ENCODE measurements around the gene PKHD1.

Gene PKHD1

GRCh38 chr6:51675020-51675921, 412.1 kb downstream of the PKHD1 start:
- ATAC-seq (replicated peaks), result no peak
- H3K27ac Mint-ChIP-seq, result no peak overlapping the region
- DNase-seq, result no peak
- no peaks in the 10 kb centered on the region for H3K36me3 Mint-ChIP-seq
- H3K9me3 Mint-ChIP-seq, result peaks cover 3 to 4% of the 10 kb centered on the region in 2 donors
- no peaks in the 10 kb centered on the region for H3K4me1 Mint-ChIP-seq
- H3K4me3 Mint-ChIP-seq, result no peak overlapping the region
- peaks cover 3 to 5% of the 10 kb centered on the region in 2 donors for H3K27me3 Mint-ChIP-seq

GRCh38 chr6:51663525-51663924, 423.9 kb downstream of the PKHD1 start:
- no peak for ATAC-seq (replicated peaks)
- Mint-ChIP-seq H3K27ac (no peak overlapping the region), H3K27me3 (no peaks in the 10 kb centered on the region), H3K4me3 (no peak overlapping the region), H3K9me3 (peaks cover 3 to 5% of the 10 kb centered on the region in 2 donors), H3K36me3 (no peaks in the 10 kb centered on the region), H3K4me1 (no peaks in the 10 kb centered on the region)
- no peak for DNase-seq

- H3K27me3 Mint-ChIP-seq, result no peaks in the 10 kb centered on the region
- DNase-seq, result no peak
- H3K4me1 Mint-ChIP-seq, result no peaks in the 10 kb centered on the region
- H3K4me3 Mint-ChIP-seq, result no peak overlapping the region
- no peaks in the 10 kb centered on the region for H3K36me3 Mint-ChIP-seq
- no peak overlapping the region for H3K27ac Mint-ChIP-seq
- ATAC-seq (replicated peaks), result no peak
- peaks cover 2 to 3% of the 10 kb centered on the region in 2 donors for H3K9me3 Mint-ChIP-seq
These were observed 426.6 kb downstream of the PKHD1 start for GRCh38 chr6:51660767-51661166.

GRCh38 chr6:51657491-51657890, 429.9 kb downstream of the PKHD1 start:
- no peaks in the 10 kb centered on the region for H3K27me3 Mint-ChIP-seq
- no peaks in the 10 kb centered on the region for H3K4me1 Mint-ChIP-seq
- no peaks in the 10 kb centered on the region for H3K9me3 Mint-ChIP-seq
- no peak overlapping the region for H3K4me3 Mint-ChIP-seq
- ATAC-seq (replicated peaks) (no peak), DNase-seq (no peak)
- H3K27ac Mint-ChIP-seq, result no peak overlapping the region
- H3K36me3 Mint-ChIP-seq, result no peaks in the 10 kb centered on the region

- Mint-ChIP-seq H3K27ac (no peak overlapping the region), H3K4me3 (no peak overlapping the region), H3K4me1 (no peaks in the 10 kb centered on the region), H3K27me3 (no peaks in the 10 kb centered on the region), H3K9me3 (no peaks in the 10 kb centered on the region), H3K36me3 (no peaks in the 10 kb centered on the region)
- no peak for ATAC-seq (replicated peaks)
- DNase-seq, result no peak
These were observed 431.9 kb downstream of the PKHD1 start for GRCh38 chr6:51655517-51655916.

GRCh38 chr6:51654647-51655046, 432.8 kb downstream of the PKHD1 start:
- H3K9me3 Mint-ChIP-seq, result no peaks in the 10 kb centered on the region
- ATAC-seq (replicated peaks), result no peak
- DNase-seq, result no peak
- no peaks in the 10 kb centered on the region for H3K4me1 Mint-ChIP-seq
- no peaks in the 10 kb centered on the region for H3K36me3 Mint-ChIP-seq
- no peak overlapping the region for H3K4me3 Mint-ChIP-seq
- no peaks in the 10 kb centered on the region for H3K27me3 Mint-ChIP-seq
- no peak overlapping the region for H3K27ac Mint-ChIP-seq

- DNase-seq (no peak), ATAC-seq (replicated peaks) (no peak)
- H3K36me3 Mint-ChIP-seq, result no peaks in the 10 kb centered on the region
- H3K9me3 Mint-ChIP-seq, result peaks cover 0 to 2% of the 10 kb centered on the region in 2 donors
- no peaks in the 10 kb centered on the region for H3K4me1 Mint-ChIP-seq
- H3K4me3 Mint-ChIP-seq, result no peak overlapping the region
- no peaks in the 10 kb centered on the region for H3K27me3 Mint-ChIP-seq
- H3K27ac Mint-ChIP-seq, result no peak overlapping the region
These were observed 436.1 kb downstream of the PKHD1 start for GRCh38 chr6:51651132-51651817.

GRCh38 chr6:51648774-51649173, 438.6 kb downstream of the PKHD1 start:
- H3K27ac Mint-ChIP-seq, result no peak overlapping the region
- no peak for ATAC-seq (replicated peaks)
- H3K4me1 Mint-ChIP-seq, result no peaks in the 10 kb centered on the region
- H3K36me3 Mint-ChIP-seq, result no peaks in the 10 kb centered on the region
- peaks cover 0 to 2% of the 10 kb centered on the region in 2 donors for H3K9me3 Mint-ChIP-seq
- no peaks in the 10 kb centered on the region for H3K27me3 Mint-ChIP-seq
- H3K4me3 Mint-ChIP-seq, result no peak overlapping the region
- DNase-seq, result no peak

- DNase-seq, result no peak
- Mint-ChIP-seq H3K4me3 (no peak overlapping the region), H3K27me3 (no peaks in the 10 kb centered on the region), H3K36me3 (no peaks in the 10 kb centered on the region), H3K27ac (no peak overlapping the region), H3K4me1 (no peaks in the 10 kb centered on the region), H3K9me3 (peaks cover 0 to 2% of the 10 kb centered on the region in 2 donors)
- ATAC-seq (replicated peaks), result no peak
These were observed 439.2 kb downstream of the PKHD1 start for GRCh38 chr6:51648236-51648635.

- no peaks in the 10 kb centered on the region for H3K27me3 Mint-ChIP-seq
- DNase-seq (no peak), ATAC-seq (replicated peaks) (no peak)
- H3K9me3 Mint-ChIP-seq, result peaks cover 5 to 12% of the 10 kb centered on the region in 2 donors
- no peak overlapping the region for H3K27ac Mint-ChIP-seq
- H3K4me1 Mint-ChIP-seq, result no peaks in the 10 kb centered on the region
- H3K36me3 Mint-ChIP-seq, result no peaks in the 10 kb centered on the region
- no peak overlapping the region for H3K4me3 Mint-ChIP-seq
These were observed 443.0 kb downstream of the PKHD1 start for GRCh38 chr6:51644426-51644825.

GRCh38 chr6:51640021-51640420, 447.4 kb downstream of the PKHD1 start:
- Mint-ChIP-seq H3K4me3 (no peak overlapping the region), H3K4me1 (no peaks in the 10 kb centered on the region), H3K9me3 (peaks cover 5 to 9% of the 10 kb centered on the region in 2 donors), H3K27ac (no peak overlapping the region), H3K27me3 (no peaks in the 10 kb centered on the region), H3K36me3 (no peaks in the 10 kb centered on the region)
- ATAC-seq (replicated peaks), result no peak
- no peak for DNase-seq

GRCh38 chr6:51633424-51633823, 454.0 kb downstream of the PKHD1 start:
- H3K27me3 Mint-ChIP-seq, result no peaks in the 10 kb centered on the region
- H3K9me3 Mint-ChIP-seq, result peaks cover 0 to 2% of the 10 kb centered on the region in 2 donors
- no peak overlapping the region for H3K4me3 Mint-ChIP-seq
- no peak overlapping the region for H3K27ac Mint-ChIP-seq
- H3K36me3 Mint-ChIP-seq, result peaks cover 0 to 1% of the 10 kb centered on the region in 2 donors
- ATAC-seq (replicated peaks) (no peak), DNase-seq (no peak)
- no peaks in the 10 kb centered on the region for H3K4me1 Mint-ChIP-seq

- ATAC-seq (replicated peaks), result no peak
- no peak overlapping the region for H3K27ac Mint-ChIP-seq
- peaks cover 0 to 2% of the 10 kb centered on the region in 2 donors for H3K9me3 Mint-ChIP-seq
- H3K27me3 Mint-ChIP-seq, result no peaks in the 10 kb centered on the region
- peaks cover 0 to 1% of the 10 kb centered on the region in 2 donors for H3K36me3 Mint-ChIP-seq
- no peaks in the 10 kb centered on the region for H3K4me1 Mint-ChIP-seq
- H3K4me3 Mint-ChIP-seq, result no peak overlapping the region
- no peak for DNase-seq
These were observed 457.4 kb downstream of the PKHD1 start for GRCh38 chr6:51630011-51630410.

GRCh38 chr6:51626391-51626790, 461.0 kb downstream of the PKHD1 start:
- Mint-ChIP-seq H3K27ac (no peak overlapping the region), H3K27me3 (no peaks in the 10 kb centered on the region), H3K9me3 (peaks cover 0 to 2% of the 10 kb centered on the region in 2 donors), H3K36me3 (peaks cover 0 to 1% of the 10 kb centered on the region in 2 donors), H3K4me1 (no peaks in the 10 kb centered on the region), H3K4me3 (no peak overlapping the region)
- no peak for DNase-seq
- no peak for ATAC-seq (replicated peaks)

- H3K4me3 Mint-ChIP-seq, result no peak overlapping the region
- no peaks in the 10 kb centered on the region for H3K27me3 Mint-ChIP-seq
- peaks cover 0 to 2% of the 10 kb centered on the region in 2 donors for H3K9me3 Mint-ChIP-seq
- no peaks in the 10 kb centered on the region for H3K4me1 Mint-ChIP-seq
- ATAC-seq (replicated peaks) (no peak), DNase-seq (no peak)
- H3K27ac Mint-ChIP-seq, result no peak overlapping the region
- H3K36me3 Mint-ChIP-seq, result peaks cover 0 to 1% of the 10 kb centered on the region in 2 donors
These were observed 461.8 kb downstream of the PKHD1 start for GRCh38 chr6:51625566-51625965.

All from stimulated activated naive B cell treated with anti-CD40 and anti-IgM and Interleukin-4, amounts not matched to agents 10 μg/mL and 1 μg/mL and 100 μg/mL, for 72 hours (primary cell).